ENCODE measurements around the gene RCOR1.

DNA sequence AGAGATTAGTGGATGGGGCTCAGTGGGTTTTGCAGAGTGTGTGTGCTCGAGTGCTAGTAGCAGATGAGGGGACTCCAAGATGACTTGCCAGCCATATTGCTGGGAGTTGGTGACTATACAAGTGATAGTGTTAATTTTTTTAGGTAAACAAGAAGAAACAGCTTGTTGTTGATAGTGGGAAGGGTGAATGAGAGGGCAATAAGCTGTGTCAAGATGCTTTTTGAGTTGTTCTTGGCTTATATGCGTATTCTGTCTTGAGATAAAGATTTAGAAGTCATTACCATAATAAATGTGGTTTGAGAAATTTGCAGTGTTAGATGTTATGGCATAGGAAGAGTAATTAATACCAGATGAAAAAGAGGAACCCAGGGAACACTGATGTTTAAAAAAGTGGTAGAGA is 75.3 kb downstream of the RCOR1 start:
- no peak for TF ChIP-seq POLR2A (IDR thresholded peaks at IDR 0.05)
- TF ChIP-seq, protein P1, sequence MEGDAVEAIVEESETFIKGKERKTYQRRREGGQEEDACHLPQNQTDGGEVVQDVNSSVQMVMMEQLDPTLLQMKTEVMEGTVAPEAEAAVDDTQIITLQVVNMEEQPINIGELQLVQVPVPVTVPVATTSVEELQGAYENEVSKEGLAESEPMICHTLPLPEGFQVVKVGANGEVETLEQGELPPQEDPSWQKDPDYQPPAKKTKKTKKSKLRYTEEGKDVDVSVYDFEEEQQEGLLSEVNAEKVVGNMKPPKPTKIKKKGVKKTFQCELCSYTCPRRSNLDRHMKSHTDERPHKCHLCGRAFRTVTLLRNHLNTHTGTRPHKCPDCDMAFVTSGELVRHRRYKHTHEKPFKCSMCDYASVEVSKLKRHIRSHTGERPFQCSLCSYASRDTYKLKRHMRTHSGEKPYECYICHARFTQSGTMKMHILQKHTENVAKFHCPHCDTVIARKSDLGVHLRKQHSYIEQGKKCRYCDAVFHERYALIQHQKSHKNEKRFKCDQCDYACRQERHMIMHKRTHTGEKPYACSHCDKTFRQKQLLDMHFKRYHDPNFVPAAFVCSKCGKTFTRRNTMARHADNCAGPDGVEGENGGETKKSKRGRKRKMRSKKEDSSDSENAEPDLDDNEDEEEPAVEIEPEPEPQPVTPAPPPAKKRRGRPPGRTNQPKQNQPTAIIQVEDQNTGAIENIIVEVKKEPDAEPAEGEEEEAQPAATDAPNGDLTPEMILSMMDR (IDR thresholded peaks at IDR 0.05), result no peak

Measured in ovary (tissue), 3 donors.